Ovary (tissue), 9 donors: ENCODE results near the gene CLCNKB. TPM values are rescaled to one million over a fixed set of nuclear protein-coding genes. Genes with fewer than 3 reads are reported as not detected.
A peak's percentile ranks its signal among the peaks of the same experiment; 100 is the strongest.
"Not testable (repeated sequence)": the region's sequence is repeated elsewhere in the genome, so short reads cannot be mapped to it uniquely, and the experiment has no call there.

Source experiments
- DNase-seq, 5 donors: peaks; one replicate each; pipeline ENCODE4 v3.0.0-alpha.2; 2019 to 2020
- H3K27ac ChIP-seq, 2 donors: fragments of 200-600 bp; one replicate each; pipeline versions ENCODE4 v1.5.1 to v1.8.0; 2019 to 2022
- H3K27me3 ChIP-seq: fragments of 200-600 bp; one replicate; pipeline ENCODE4 v1.8.0; 2022
- H3K36me3 ChIP-seq: fragments of 200-600 bp; sonication (generic); one replicate; pipeline ENCODE4 v1.5.1; 2019
- H3K4me1 ChIP-seq: one replicate; pipeline ENCODE4 v1.8.1; 2013; ENCODE audit warnings: mild to moderate bottlenecking, moderate library complexity; ENCODE audit not compliant: insufficient read depth
- H3K4me3 ChIP-seq: fragments of 200-600 bp; sonication (generic); one replicate; pipeline ENCODE4 v1.5.1; 2017
- H3K9me3 ChIP-seq, 2 donors: fragments of 200-600 bp in 1 of 2; sonication (generic) in 1 of 2; one replicate each; pipeline versions ENCODE4 v1.5.1 to v1.8.1; 2013 to 2019; ENCODE audit warnings: mild to moderate bottlenecking in 1 of 2, moderate library complexity in 1 of 2
- CTCF ChIP-seq, 3 donors: fragments of 450-650 bp in 2 of 3; fragments of 200-600 bp in 1 of 3; IDR thresholded peaks; one replicate each; pipeline versions ENCODE4 v1.5.1 to v1.8.0; 2016 to 2022; ENCODE audit warnings: antibody characterized with exemption in 3 of 3, mild to moderate bottlenecking in 1 of 3
- EP300 ChIP-seq: sonication (generic); formaldehyde crosslinking; IDR thresholded peaks from one replicate; pipeline ENCODE4 v1.6.1; 2017; ENCODE audit warnings: antibody characterized with exemption
- POLR2A ChIP-seq: fragments of 450-650 bp; IDR thresholded peaks from one replicate; pipeline ENCODE4 v1.6.1; 2017; ENCODE audit warnings: antibody characterized with exemption, mild to moderate bottlenecking, moderate library complexity
- WGBS, 3 donors: extraction: QIAGEN DNeasy Blood & Tissue Kit in 1 of 3; methylation state at CpG; one replicate each; pipeline versions ENCODE4 v1.1.5 to v1.1.7; 2013 to 2017; 5-methylcytosine and 5-hydroxymethylcytosine counted together
- intact Hi-C, 4 donors: fragments of 100-400 bp; cut with DNase I; formaldehyde crosslinking; loops; one replicate each; pipeline versions ENCODE4 v1.11.0 to v1.15.1; 2022 to 2023
- polyA plus RNA-seq, 2 donors: library from polyadenylated mRNA; stranded (reverse); fragments of 200-250 nt in 1 of 2; fragments of 350-450 nt in 1 of 2; fragmentation: Illumina TruSeq in 1 of 2; extraction: RNeasy Lipid Tissue Mini Kit (QIAGEN cat#74804) in 1 of 2; gene quantifications; one replicate each; pipeline ENCODE4 v1.2.3, GENCODE V29; 2013 to 2014
- total RNA-seq, 7 donors: library from RNA; depleted of rRNA in 2 of 7; stranded (reverse); fragments of >200 nt in 2 of 7; fragmentation: NEBNext Ultra II Directional in 3 of 7; extraction: Animal tissue kit (Norgen Biotek cat#: 25700) in 3 of 7; gene quantifications; one replicate each; pipeline versions ENCODE4 v1.1.0 to v1.2.4, GENCODE V29; 2016 to 2023
- donor health status: DM: no; HTN: no; CAD: no; lungs with moderate emphysema.
- donor health status: DM: no; HTN: no; CAD: no.
- donor health status: Bipolar disorder and iron deficiency.
- donor health status: DM: yes; HTN: yes; CAD: no.
- donor health status: DM: no; HTN: no; CAD: no.
- donor health status: DM: yes; HTN: yes; CAD: no.

Gene CLCNKB
- total and polyA plus RNA-seq, 9 donors, result 0.18 to 8.2 (median 1.3) TPM; not detected in 1

GRCh38 chr1:16019644-16020277 is 23.8 kb upstream of the CLCNKB start:
- no peak overlapping the region for H3K4me3 ChIP-seq
- H3K36me3 ChIP-seq, result no peaks in the 10 kb centered on the region
- intact Hi-C loops, result no loop called here

GRCh38 chr1:16020325-16020724 is 23.3 kb upstream of the CLCNKB start:
- 66 to 76% (median 72%) methylated on average over 6 of the region's 6 CpGs for WGBS, 3 donors
- H3K9me3 ChIP-seq, result no peaks in the 10 kb centered on the region
- TF ChIP-seq POLR2A (no peak), EP300 (no peak), CTCF (IDR thresholded peaks at IDR 0.05) (no peak)
- intact Hi-C loops, result no loop called here
- no peaks in the 10 kb centered on the region for H3K27me3 ChIP-seq
- no peaks in the 10 kb centered on the region for H3K36me3 ChIP-seq
- H3K4me1 ChIP-seq, result peaks cover 22% of the 10 kb centered on the region
- H3K4me3 ChIP-seq, result no peak overlapping the region
- peak overlapping the region; percentile 94 to 98 for H3K27ac ChIP-seq
- peak in 3 of 5 donors; percentile 28 to 50 (median 45) for DNase-seq

More at GRCh38 chr1:16019644-16020277, 23.8 kb upstream of the CLCNKB start:
- 70 to 73% (median 73%) methylated on average over 9 of the region's 9 CpGs for WGBS, 3 donors
- H3K9me3 ChIP-seq, result no peaks in the 10 kb centered on the region
- DNase-seq, result peak in 3 of 5 donors; percentile 40 to 51 (median 43)
- H3K27me3 ChIP-seq, result no peaks in the 10 kb centered on the region
- H3K27ac ChIP-seq, result peak overlapping the region; percentile 94 to 98
- peaks cover 24% of the 10 kb centered on the region for H3K4me1 ChIP-seq
- TF ChIP-seq EP300, result no peak
- no peak for TF ChIP-seq CTCF (IDR thresholded peaks at IDR 0.05)
- TF ChIP-seq POLR2A, result no peak

DNA sequence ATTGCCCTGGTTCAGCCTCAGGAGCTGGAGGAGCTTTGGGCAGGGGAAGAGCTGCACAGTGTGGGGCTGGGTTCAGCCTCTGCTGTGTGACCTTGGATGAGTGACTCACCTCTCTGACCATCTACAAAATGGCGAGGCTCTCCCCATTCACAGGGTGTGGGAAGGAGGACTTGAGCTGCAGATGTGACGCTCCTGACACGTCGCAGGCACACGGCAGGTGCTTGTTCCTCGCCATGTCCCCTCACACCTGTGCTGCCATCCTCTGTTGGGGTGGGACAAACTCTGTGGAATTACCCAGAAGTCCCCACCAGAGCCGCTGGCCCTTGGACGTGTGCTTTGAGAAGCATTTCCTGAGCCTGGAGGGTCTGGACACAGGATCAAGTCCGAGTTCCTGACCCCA is 22.7 kb upstream of the CLCNKB start:
- 74 to 89% (median 85%) methylated on average over 8 to 9 of the region's 9 CpGs for WGBS, 3 donors
- H3K27ac ChIP-seq, result peak overlapping the region in 1 of 2 donors; percentile 98

GRCh38 chr1:16021681-16022080 is 21.9 kb upstream of the CLCNKB start, which contains the start of gene CLCNKA:
Gene CLCNKA (plus strand): TSS chr1:16022036. CDS start chr1:16022620, 584 bp downstream.
- peak within 1 kb of the TSS in 1 of 2 donors; percentile 63 for H3K27ac ChIP-seq

More for the DNA sequence above, 22.7 kb upstream of the CLCNKB start:
- DNase-seq, result peak in 1 of 5 donors; percentile 32
- H3K9me3 ChIP-seq, H3K36me3 ChIP-seq, H3K27me3 ChIP-seq, intact Hi-C loops, H3K4me3 ChIP-seq: not testable (repeated sequence)
- H3K4me1 ChIP-seq, result peaks cover 22% of the 10 kb centered on the region

More at GRCh38 chr1:16021681-16022080, 21.9 kb upstream of the CLCNKB start, which contains the start of gene CLCNKA:
- Histone ChIP-seq H3K36me3 (no peaks in the 10 kb centered on the region), H3K27me3 (no peaks in the 10 kb centered on the region), H3K9me3 (no peaks in the 10 kb centered on the region), H3K4me1 (peaks cover 22% of the 10 kb centered on the region), H3K4me3 (no peak within 1 kb of the TSS)
- DNase-seq, result peak in 3 of 5 donors; percentile 37 to 55 (median 50)
- WGBS, 3 donors, result 21 to 30% (median 24%) methylated on average over 6 of the region's 6 CpGs
- intact Hi-C loops, result no loop called here
- no peak for TF ChIP-seq EP300
- no peak for TF ChIP-seq POLR2A
- TF ChIP-seq CTCF (IDR thresholded peaks at IDR 0.05), result no peak
